Type B pancreatic cell (in vitro differentiated cells): ENCODE data around the gene KPTN. TPM values are rescaled to one million over a fixed set of nuclear protein-coding genes. Genes with fewer than 3 reads are reported as not detected.

Experiments used
- DNase-seq: peaks from one replicate; pipeline ENCODE4 v3.0.0; 2021; ENCODE audit warnings: mixed read lengths; ENCODE audit not compliant: unreplicated experiment; ENCODE audit errors: extremely low spot score
- H3K27ac Mint-ChIP-seq: 2 replicates; pipeline ENCODE4 v1.8.0; 2021; ENCODE audit warnings: mild to moderate bottlenecking, mixed read lengths
- H3K27me3 Mint-ChIP-seq: 2 replicates; pipeline ENCODE4 v1.8.0; 2021; ENCODE audit warnings: mixed read lengths
- H3K36me3 Mint-ChIP-seq: 2 replicates; pipeline ENCODE4 v1.8.0; 2021; ENCODE audit warnings: mixed read lengths
- H3K4me1 Mint-ChIP-seq: one replicate; pipeline ENCODE4 v1.8.0; 2021; ENCODE audit warnings: mixed read lengths; ENCODE audit not compliant: unreplicated experiment
- H3K4me3 Mint-ChIP-seq: 2 replicates; pipeline ENCODE4 v1.8.0; 2021; ENCODE audit warnings: mild to moderate bottlenecking, mixed read lengths
- H3K9me3 Mint-ChIP-seq: 2 replicates; pipeline ENCODE4 v1.8.0; 2021; ENCODE audit warnings: mixed read lengths
- CTCF ChIP-seq: fragments of 200-600 bp; sonication (generic); conservative IDR thresholded peaks from 2 replicates; pipeline ENCODE4 v1.5.0; 2021; ENCODE audit warnings: antibody characterized with exemption, mild to moderate bottlenecking
- total RNA-seq: library from RNA; stranded (reverse); gene quantifications from 2 replicates; pipeline ENCODE4 v1.2.1, GENCODE V29; 2021; ENCODE audit warnings: low replicate concordance

Gene KPTN
- total RNA-seq, 1 donor from 2014 or later, result 21.2 TPM

- no peak for TF ChIP-seq CTCF
- peaks cover 6% of the 10 kb centered on the region for H3K36me3 Mint-ChIP-seq
- DNase-seq, result no peak
- no peak overlapping the region for H3K4me3 Mint-ChIP-seq
- no peaks in the 10 kb centered on the region for H3K9me3 Mint-ChIP-seq
- H3K27me3 Mint-ChIP-seq, result no peaks in the 10 kb centered on the region
- peaks cover 18% of the 10 kb centered on the region for H3K4me1 Mint-ChIP-seq
- H3K27ac Mint-ChIP-seq, result no peak overlapping the region
These were observed 24.0 kb upstream of the KPTN start for GRCh38 chr19:47507924-47508553.

DNA sequence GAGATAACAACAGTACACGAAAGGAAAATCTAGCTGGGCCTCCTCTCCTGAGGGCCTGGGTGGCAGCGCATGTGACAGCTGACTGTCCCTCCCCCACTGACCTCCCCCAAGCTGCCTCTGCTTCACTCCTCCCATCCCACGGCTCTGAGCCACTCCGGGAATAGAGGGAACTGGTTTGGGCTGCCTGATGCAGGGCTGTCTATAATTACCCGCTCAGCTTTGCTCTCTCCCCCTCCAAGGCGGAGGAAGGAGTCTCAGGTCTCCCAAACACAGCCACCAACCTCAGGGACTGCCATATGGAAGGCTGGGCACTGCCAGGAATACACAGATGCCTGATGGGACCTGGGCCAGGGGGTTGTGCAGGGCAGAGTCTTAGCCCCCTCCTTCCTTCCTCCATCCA, 23.0 kb upstream of the KPTN start:
- H3K36me3 Mint-ChIP-seq, result no peaks in the 10 kb centered on the region
- H3K27ac Mint-ChIP-seq, result peak overlapping the region; percentile 70
- H3K27me3 Mint-ChIP-seq, result no peaks in the 10 kb centered on the region
- TF ChIP-seq CTCF, result no peak
- peaks cover 8% of the 10 kb centered on the region for H3K4me1 Mint-ChIP-seq
- DNase-seq, result no peak
- H3K4me3 Mint-ChIP-seq, result no peak overlapping the region
- H3K9me3 Mint-ChIP-seq, result no peaks in the 10 kb centered on the region

DNA sequence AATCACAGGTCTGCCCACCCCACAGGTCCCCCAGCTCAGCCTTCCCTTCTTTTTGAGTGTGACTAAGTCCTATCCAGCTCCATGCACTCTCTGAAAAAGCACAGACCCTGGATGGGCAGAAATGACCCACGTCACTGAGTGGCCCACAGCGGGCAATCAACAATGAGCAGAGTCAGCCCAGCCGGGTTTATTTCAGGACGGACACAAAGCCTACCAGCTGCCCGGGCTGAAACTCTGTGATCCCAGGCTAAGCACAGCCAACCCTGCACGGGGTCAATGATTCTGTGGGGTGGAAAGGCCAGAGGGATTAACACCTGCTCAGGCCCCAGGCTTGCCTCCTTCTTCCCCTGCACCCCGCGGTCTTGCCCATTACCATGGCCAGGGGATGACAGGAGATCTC, 22.4 kb upstream of the KPTN start:
- Mint-ChIP-seq H3K27me3 (no peaks in the 10 kb centered on the region), H3K9me3 (no peaks in the 10 kb centered on the region), H3K27ac (peak overlapping the region; percentile 70), H3K4me1 (peaks cover 4% of the 10 kb centered on the region), H3K36me3 (peaks cover 3% of the 10 kb centered on the region), H3K4me3 (no peak overlapping the region)
- DNase-seq, result no peak
- TF ChIP-seq CTCF, result no peak

- Mint-ChIP-seq H3K4me1 (peaks cover 4% of the 10 kb centered on the region), H3K4me3 (no peak overlapping the region), H3K27me3 (no peaks in the 10 kb centered on the region), H3K9me3 (no peaks in the 10 kb centered on the region), H3K27ac (no peak overlapping the region), H3K36me3 (peaks cover 3% of the 10 kb centered on the region)
- DNase-seq, result no peak
- no peak for TF ChIP-seq CTCF
These were observed 21.5 kb upstream of the KPTN start for GRCh38 chr19:47505506-47505905.

DNA sequence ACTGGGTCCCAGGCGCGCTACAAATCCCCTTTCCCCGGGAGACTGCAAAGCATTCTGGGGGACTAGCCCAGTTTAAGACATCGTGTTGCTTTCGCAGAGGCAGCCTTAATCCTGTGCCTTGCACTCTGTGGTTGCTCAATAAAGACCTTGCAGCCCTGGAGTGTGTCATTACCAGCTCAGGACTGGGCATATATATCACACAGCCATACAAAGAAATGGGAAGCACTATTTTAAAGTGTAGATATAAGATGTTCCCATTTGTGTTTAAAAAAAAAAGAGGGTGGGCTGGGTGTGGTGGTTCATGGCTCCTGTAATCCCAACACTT, 19.8 kb upstream of the KPTN start:
- no peak overlapping the region for H3K27ac Mint-ChIP-seq

More for the DNA sequence above, 19.8 kb upstream of the KPTN start:
- no peaks in the 10 kb centered on the region for H3K27me3 Mint-ChIP-seq
- peaks cover 3% of the 10 kb centered on the region for H3K36me3 Mint-ChIP-seq
- no peaks in the 10 kb centered on the region for H3K9me3 Mint-ChIP-seq
- no peak for TF ChIP-seq CTCF
- H3K4me3 Mint-ChIP-seq, result no peak overlapping the region
- DNase-seq, result no peak
- H3K4me1 Mint-ChIP-seq, result no peaks in the 10 kb centered on the region
